ENCODE results near the gene HGF.

Gene HGF

GRCh38 chr7:81707196-81707595, 62.7 kb downstream of the HGF start:
- no peak overlapping the region for H3K4me3 ChIP-seq (ENCODE audit: low read depth, low read length)
- TF ChIP-seq, protein P1, sequence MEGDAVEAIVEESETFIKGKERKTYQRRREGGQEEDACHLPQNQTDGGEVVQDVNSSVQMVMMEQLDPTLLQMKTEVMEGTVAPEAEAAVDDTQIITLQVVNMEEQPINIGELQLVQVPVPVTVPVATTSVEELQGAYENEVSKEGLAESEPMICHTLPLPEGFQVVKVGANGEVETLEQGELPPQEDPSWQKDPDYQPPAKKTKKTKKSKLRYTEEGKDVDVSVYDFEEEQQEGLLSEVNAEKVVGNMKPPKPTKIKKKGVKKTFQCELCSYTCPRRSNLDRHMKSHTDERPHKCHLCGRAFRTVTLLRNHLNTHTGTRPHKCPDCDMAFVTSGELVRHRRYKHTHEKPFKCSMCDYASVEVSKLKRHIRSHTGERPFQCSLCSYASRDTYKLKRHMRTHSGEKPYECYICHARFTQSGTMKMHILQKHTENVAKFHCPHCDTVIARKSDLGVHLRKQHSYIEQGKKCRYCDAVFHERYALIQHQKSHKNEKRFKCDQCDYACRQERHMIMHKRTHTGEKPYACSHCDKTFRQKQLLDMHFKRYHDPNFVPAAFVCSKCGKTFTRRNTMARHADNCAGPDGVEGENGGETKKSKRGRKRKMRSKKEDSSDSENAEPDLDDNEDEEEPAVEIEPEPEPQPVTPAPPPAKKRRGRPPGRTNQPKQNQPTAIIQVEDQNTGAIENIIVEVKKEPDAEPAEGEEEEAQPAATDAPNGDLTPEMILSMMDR (conservative IDR thresholded peaks at IDR 0.05; ENCODE audit: low read depth, low read length): no peak
- no peak for DNase-seq (ENCODE audit: low read depth)

GRCh38 chr7:81705206-81705605, 64.6 kb downstream of the HGF start:
- DNase-seq (ENCODE audit: low read depth): no peak
- TF ChIP-seq, protein P1 (conservative IDR thresholded peaks at IDR 0.05; ENCODE audit: low read depth, low read length): no peak
- no peak overlapping the region for H3K4me3 ChIP-seq (ENCODE audit: low read depth, low read length)

- no peak overlapping the region for H3K4me3 ChIP-seq (ENCODE audit: low read depth, low read length)
- DNase-seq (ENCODE audit: low read depth): no peak
- TF ChIP-seq, protein P1 (conservative IDR thresholded peaks at IDR 0.05; ENCODE audit: low read depth, low read length): no peak
Observed at GRCh38 chr7:81704595-81704994, 65.3 kb downstream of the HGF start.

DNA sequence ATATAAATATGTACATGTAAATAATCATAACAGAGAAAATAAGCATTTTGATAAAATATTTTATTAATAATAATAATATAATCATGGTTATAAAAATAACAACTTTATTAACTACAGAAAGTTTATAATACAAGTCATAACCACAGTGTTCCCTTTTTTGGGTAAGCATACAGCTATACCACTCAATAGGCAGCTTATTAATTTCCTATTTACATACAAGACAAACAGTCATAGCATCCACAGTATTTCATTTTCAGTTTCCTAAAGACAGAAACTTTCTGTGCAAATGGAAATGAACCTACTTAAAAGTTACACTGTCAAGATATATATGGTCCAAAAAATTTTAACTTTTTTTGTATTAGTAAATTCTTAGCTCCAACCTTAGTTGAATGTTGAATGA, 70.9 kb downstream of the HGF start:
- DNase-seq (ENCODE audit: low read depth): no peak
- TF ChIP-seq, protein P1 (conservative IDR thresholded peaks at IDR 0.05; ENCODE audit: low read depth, low read length): no peak
- no peak overlapping the region for H3K4me3 ChIP-seq (ENCODE audit: low read depth, low read length)

- H3K4me3 ChIP-seq (ENCODE audit: low read depth, low read length): no peak overlapping the region
- DNase-seq (ENCODE audit: low read depth): no peak
- TF ChIP-seq, protein P1 (conservative IDR thresholded peaks at IDR 0.05; ENCODE audit: low read depth, low read length): no peak
Observed at GRCh38 chr7:81694711-81695110, 75.1 kb downstream of the HGF start.

- DNase-seq (ENCODE audit: low read depth): no peak
- H3K4me3 ChIP-seq (ENCODE audit: low read depth, low read length): no peak overlapping the region
- TF ChIP-seq, protein P1 (conservative IDR thresholded peaks at IDR 0.05; ENCODE audit: low read depth, low read length): no peak
Observed at GRCh38 chr7:81693894-81694293, 76.0 kb downstream of the HGF start.

GRCh38 chr7:81693080-81693479, 76.8 kb downstream of the HGF start:
- no peak overlapping the region for H3K4me3 ChIP-seq (ENCODE audit: low read depth, low read length)
- DNase-seq (ENCODE audit: low read depth): no peak
- TF ChIP-seq, protein P1 (conservative IDR thresholded peaks at IDR 0.05; ENCODE audit: low read depth, low read length): no peak

All from choroid plexus epithelial cell (primary cell).